HepG2 (cell line): ENCODE data around the gene TRIP4. TPM values are rescaled to one million over a fixed set of nuclear protein-coding genes. Genes with fewer than 3 reads are reported as not detected.
"Not testable (repeated sequence)": the region's sequence is repeated elsewhere in the genome, so short reads cannot be mapped to it uniquely, and the experiment has no call there.

Source experiments
- ATAC-seq: fragments of 200-7000 bp; cut with Tn5 transposase; 3 replicates; pipeline ENCODE4 v1.9.1; 2020; ENCODE audit warnings: mild to moderate bottlenecking, moderate library complexity
- BruUV-seq: library from RNA; stranded (reverse); fragments of 400-500 nt; replicated peaks from 2 replicates; lab custom pipeline; 2021; lab: Mats Ljungman, UMichigan
- CTCF ChIA-PET: fragments of 300-600 bp; formaldehyde crosslinking; extraction: SDS; loops from one replicate; lab custom pipeline; 2021; ENCODE audit warnings: low total read pairs, inconsistent platforms, low intra/inter-chr PET ratio; lab: Yijun Ruan, JAX
- POLR2A ChIA-PET: fragments of 350-600 bp; sonication (Branson Sonifier 250); formaldehyde crosslinking; loops from one replicate; lab custom pipeline; 2020; ENCODE audit warnings: antibody characterized with exemption, inconsistent platforms; lab: Yijun Ruan, JAX
- DNase-seq: peaks from one replicate; pipeline ENCODE4 v3.0.0-alpha.2; 2015; ENCODE audit warnings: low spot score
- FAIRE-seq: peaks from 3 replicates; lab custom pipeline; 2011; peaks lifted over from hg19 to GRCh38; lab: Jason Lieb, UNC
- H2AFZ ChIP-seq: one replicate; pipeline ENCODE4 v1.6.1; 2011; ENCODE audit warnings: low read length, inconsistent platforms
- H3K27ac ChIP-seq: fragments of 300-600 bp; 3 replicates; pipeline ENCODE4 v1.8.0; 2011; ENCODE audit warnings: mixed run types, mild to moderate bottlenecking, mixed read lengths, low read length, inconsistent platforms; ENCODE audit not compliant: insufficient read depth; ENCODE audit errors: extremely low read length
- H3K27me3 ChIP-seq, 2 experiments: fragments of 200-600 bp in 1 of 2; 2 replicates in 1 of 2; 3 replicates in 1 of 2; pipeline versions ENCODE4 v1.6.0 to v1.8.0; 2011; ENCODE audit warnings: low read length in 2 of 2, mild to moderate bottlenecking in 2 of 2, moderate library complexity in 2 of 2, inconsistent platforms in 1 of 2; ENCODE audit not compliant: insufficient read depth in 2 of 2, control insufficient read depth in 1 of 2
- H3K36me3 ChIP-seq, 2 experiments: fragments of 200-600 bp in 1 of 2; replicated peaks in 1 of 2; 2 replicates in 1 of 2; 3 replicates in 1 of 2; pipeline versions ENCODE4 v1.5.1 to v1.8.0; 2011; ENCODE audit warnings: low read length in 2 of 2, inconsistent platforms in 1 of 2; ENCODE audit not compliant: insufficient read depth in 2 of 2, control insufficient read depth in 1 of 2
- H3K4me1 ChIP-seq: 2 replicates; pipeline ENCODE4 v1.5.1; 2012; ENCODE audit warnings: low read length, inconsistent platforms; ENCODE audit not compliant: insufficient read depth
- H3K4me2 ChIP-seq: 2 replicates; pipeline ENCODE4 v1.6.0; 2011; ENCODE audit warnings: low read depth, low read length, inconsistent platforms
- H3K4me3 ChIP-seq, 3 experiments: fragments of 200-600 bp in 1 of 3; sonication (generic), shearing (Covaris generic) in 1 of 3; replicated peaks in 1 of 3; 2 replicates each; pipeline ENCODE4 v1.5.1; 2011 to 2016; ENCODE audit warnings: low read length in 3 of 3, inconsistent platforms in 2 of 3, low read depth in 2 of 3, mild to moderate bottlenecking in 2 of 3, control low read depth in 1 of 3, mixed read lengths in 1 of 3; ENCODE audit not compliant: insufficient read depth in 1 of 3
- H3K79me2 ChIP-seq: one replicate; pipeline ENCODE4 v1.6.1; 2011; ENCODE audit warnings: low read length, inconsistent platforms; ENCODE audit not compliant: insufficient read depth
- H3K9ac ChIP-seq: 2 replicates; pipeline ENCODE4 v1.6.0; 2011; ENCODE audit warnings: mild to moderate bottlenecking, low read depth, low read length, inconsistent platforms; ENCODE audit not compliant: insufficient read depth
- H3K9me3 ChIP-seq: 2 replicates; pipeline ENCODE4 v1.5.1; 2012; ENCODE audit warnings: mild to moderate bottlenecking, low read length
- H4K20me1 ChIP-seq: 2 replicates; pipeline ENCODE4 v1.6.0; 2011; ENCODE audit warnings: inconsistent platforms, mild to moderate bottlenecking, low read length, moderate library complexity; ENCODE audit not compliant: insufficient read depth
- FOXP1 ChIP-seq, 2 experiments: fragments of 450-650 bp in 1 of 2; IDR thresholded peaks; 2 replicates each; pipeline ENCODE4 v1.6.1; 2017 to 2018; ENCODE audit warnings: antibody characterized with exemption in 1 of 2
- GTF3A ChIP-seq: sonication (generic); formaldehyde crosslinking; conservative IDR thresholded peaks from 2 replicates; pipeline ENCODE4 v1.4.0; 2020; ENCODE audit warnings: mild to moderate bottlenecking, missing genetic modification reagents
- HINFP ChIP-seq: sonication (generic); formaldehyde crosslinking; IDR thresholded peaks from 2 replicates; pipeline ENCODE4 v1.4.0; 2020; ENCODE audit warnings: low read depth, mild to moderate bottlenecking, missing genetic modification reagents
- SIN3B ChIP-seq: fragments of 150-350 bp; IDR thresholded peaks from 2 replicates; pipeline ENCODE4 v1.6.1; 2014; ENCODE audit warnings: low read length
- U2AF1 ChIP-seq: fragments of 200-400 bp; formaldehyde crosslinking; optimal IDR thresholded peaks from 2 replicates; pipeline ENCODE3; 2017; ENCODE audit warnings: mild to moderate bottlenecking, low read depth, low read length
- ZNF879 ChIP-seq: sonication (generic); formaldehyde crosslinking; IDR thresholded peaks from 2 replicates; pipeline ENCODE4 v1.8.1; 2023; ENCODE audit warnings: missing genetic modification reagents
- ZSCAN31 ChIP-seq: sonication (generic); formaldehyde crosslinking; IDR thresholded peaks from 2 replicates; pipeline ENCODE4 v1.5.0; 2020; ENCODE audit warnings: low read depth, mild to moderate bottlenecking, missing genetic modification reagents
- WGBS: methylation state at CpG from one replicate; pipeline ENCODE4 v1.1.6; 2017; ENCODE audit warnings: low lambda C conversion rate; 5-methylcytosine and 5-hydroxymethylcytosine counted together
- in situ Hi-C: cut with HindIII; loops from 2 replicates; pipeline ENCODE4 v1.10.0; 2017; ENCODE audit warnings: low pct_unique_long_range_greater_than_20kb; ENCODE audit not compliant: extremely low pct_ligation_motif_present
- intact Hi-C: fragments of 100-400 bp; cut with micrococcal nuclease; formaldehyde crosslinking; loops from one replicate; pipeline ENCODE4 v1.10.0; 2022; ENCODE audit not compliant: unreplicated experiment
- polyA plus RNA-seq, 8 experiments: library from polyadenylated mRNA; depleted of rRNA in 3 of 8; stranded (reverse) in 7 of 8; unstranded in 1 of 8; fragments of >200 nt; fragmentation: Illumina TruSeq in 4 of 8; extraction: Trizol in 4 of 8; gene quantifications; 2 replicates each; pipeline versions ENCODE4 v1.2.1 to v1.2.3, GENCODE V29; 2011 to 2016; ENCODE audit warnings: low read depth in 4 of 8, missing spikeins in 1 of 8, mixed read lengths in 1 of 8; ENCODE audit not compliant: insufficient read depth in 1 of 8
- total RNA-seq, 5 experiments: library from RNA; depleted of rRNA; stranded (reverse); fragments of >200 nt; fragmentation: Illumina TruSeq; extraction: Trizol; gene quantifications; 2 replicates each; pipeline ENCODE4 v1.2.3, GENCODE V29; 2016; ENCODE audit warnings: low read depth in 1 of 5

Gene TRIP4
- total and polyA plus RNA-seq, 2 of the 13 experiments (the other 11 are each of a cell fraction or from before 2014, with no cell fraction given): 7.1 to 11.8 TPM

- ATAC-seq (no peak), DNase-seq (no peak), FAIRE-seq (no peak)
- CTCF ChIA-PET: no interaction called here
- Histone ChIP-seq H3K4me1 (no peaks in the 10 kb centered on the region), H3K27ac (no peak overlapping the region), H3K4me3 (no peak overlapping the region), H3K27me3 (no peaks in the 10 kb centered on the region), H3K79me2 (peaks cover 3% of the 10 kb centered on the region), H3K4me2 (no peak overlapping the region), H3K9ac (no peak overlapping the region), H3K9me3 (no peaks in the 10 kb centered on the region), H2AFZ (no peak overlapping the region), H3K36me3 (peaks cover 0 to 4% of the 10 kb centered on the region in 2 experiments; a peak in 1 of 5 replicates), H4K20me1 (no peaks in the 10 kb centered on the region)
- intact Hi-C loops (no loop called here), in situ Hi-C loops (no loop called here)
- POLR2A ChIA-PET: no interaction called here
- BruUV-seq: no TSS peak
- TF ChIP-seq U2AF1: no peak
Observed at GRCh38 chr15:64490598-64491259, 103.1 kb downstream of the TRIP4 start.

GRCh38 chr15:64493641-64494040, 106.0 kb downstream of the TRIP4 start:
- Histone ChIP-seq H3K36me3 (peaks cover 0 to 12% of the 10 kb centered on the region in 2 experiments; a peak in 1 of 5 replicates), H3K79me2 (peaks cover 3% of the 10 kb centered on the region), H3K4me1 (no peaks in the 10 kb centered on the region), H4K20me1 (no peaks in the 10 kb centered on the region), H2AFZ (no peak overlapping the region), H3K27me3 (no peaks in the 10 kb centered on the region), H3K9me3 (no peaks in the 10 kb centered on the region), H3K9ac (no peak overlapping the region), H3K4me3 (no peak overlapping the region), H3K27ac (no peak overlapping the region), H3K4me2 (no peak overlapping the region)
- TF ChIP-seq GTF3A (CRISPR knock-in tag): no peak
- TF ChIP-seq FOXP1 (IDR thresholded peaks at IDR 0.05): no peak
- TF ChIP-seq FOXP1 (CRISPR knock-in tag; IDR thresholded peaks at IDR 0.05): no peak
- no peak for TF ChIP-seq ZNF879 (CRISPR knock-in tag)
- no peak for TF ChIP-seq ZSCAN31 (CRISPR knock-in tag)
- no peak for TF ChIP-seq SIN3B
- TF ChIP-seq HINFP: no peak
- in situ Hi-C loops: no loop called here
- DNase-seq: no peak
- ATAC-seq: no peak
- WGBS: 96% methylated on average over 2 of the region's 2 CpGs
- BruUV-seq: no TSS peak
- no peak for FAIRE-seq
- intact Hi-C loops: no loop called here
- ChIA-PET CTCF (interaction anchor here (0.6 kb wide), 1 partner anchor 10 kb away, joined by 3 read pairs; no protein-coding TSS in a partner anchor), POLR2A (no interaction called here)

GRCh38 chr15:64495968-64496367, 108.3 kb downstream of the TRIP4 start:
- WGBS: 98% methylated on average over 2 of the region's 2 CpGs
- H3K9ac ChIP-seq, H2AFZ ChIP-seq, H3K4me2 ChIP-seq, in situ Hi-C loops, H3K79me2 ChIP-seq, H3K4me3 ChIP-seq, H4K20me1 ChIP-seq, BruUV-seq, H3K9me3 ChIP-seq, FAIRE-seq, CTCF ChIA-PET, ATAC-seq, H3K27me3 ChIP-seq, H3K4me1 ChIP-seq, intact Hi-C loops, H3K27ac ChIP-seq, DNase-seq: not testable (repeated sequence)
- peaks cover 13 to 31% of the 10 kb centered on the region in 2 experiments; a peak in 4 of 5 replicates for H3K36me3 ChIP-seq
- POLR2A ChIA-PET: interaction anchor here (0.6 kb wide), 1 partner anchor 12 kb away, joined by 3 read pairs; no protein-coding TSS in a partner anchor
